GM12878 (cell line): ENCODE data around the gene CBX2. TPM values are rescaled to one million over a fixed set of nuclear protein-coding genes. Genes with fewer than 3 reads are reported as not detected.

Source experiments
- ATAC-seq: fragments of 200-7000 bp; cut with Tn5 transposase; 3 replicates; pipeline ENCODE4 v1.9.1; 2020; ENCODE audit warnings: mild to moderate bottlenecking, moderate library complexity
- BruUV-seq: library from RNA; stranded (reverse); fragments of 400-500 nt; replicated peaks from 2 replicates; lab custom pipeline; 2021; lab: Mats Ljungman, UMichigan
- CTCF ChIA-PET: fragments of 300-600 bp; sonication (Branson Sonifier 250); formaldehyde crosslinking; extraction: SDS; loops from one replicate; lab custom pipeline; 2021; ENCODE audit warnings: inconsistent platforms; lab: Yijun Ruan, JAX
- POLR2A ChIA-PET: fragments of 350-600 bp; formaldehyde crosslinking; extraction: SDS; loops from one replicate; lab custom pipeline; 2021; ENCODE audit warnings: inconsistent platforms; lab: Charles Lee
- RAD21 ChIA-PET: fragments of 300-600 bp; sonication (Branson Sonifier 250); formaldehyde crosslinking; loops from one replicate; lab custom pipeline; 2023; ENCODE audit warnings: antibody characterized with exemption; ENCODE audit not compliant: unreplicated experiment; lab: Charles Lee
- SMC1A ChIA-PET: fragments of 300-600 bp; sonication (Branson Sonifier 250); formaldehyde crosslinking; loops from one replicate; lab custom pipeline; 2023; ENCODE audit not compliant: unreplicated experiment, uncharacterized antibody; lab: Charles Lee
- DNase-seq: peaks from one replicate; pipeline ENCODE4 v3.0.0-alpha.2; 2011; ENCODE audit warnings: low read depth, low spot score
- FAIRE-seq: peaks from 3 replicates; lab custom pipeline; 2011; peaks lifted over from hg19 to GRCh38; lab: Jason Lieb, UNC
- H2AFZ ChIP-seq: 2 replicates; pipeline ENCODE4 v1.6.0; 2011; ENCODE audit warnings: low read depth, low read length, control low read depth; ENCODE audit not compliant: control insufficient read depth
- H3K27ac ChIP-seq: 2 replicates; pipeline ENCODE4 v1.5.1; 2011; ENCODE audit warnings: control low read depth; ENCODE audit not compliant: control insufficient read depth, insufficient read depth
- H3K27me3 ChIP-seq, 2 experiments: replicated peaks in 1 of 2; 2 replicates each; pipeline versions ENCODE4 v1.6.0 to v1.6.1; 2011; ENCODE audit warnings: low read length in 1 of 2; ENCODE audit not compliant: control insufficient read depth in 2 of 2, insufficient read depth in 2 of 2
- H3K36me3 ChIP-seq, 2 experiments: 2 replicates each; pipeline ENCODE4 v1.5.1; 2011; ENCODE audit warnings: low read length in 1 of 2; ENCODE audit not compliant: control insufficient read depth in 2 of 2, insufficient read depth in 2 of 2
- H3K4me1 ChIP-seq: 2 replicates; pipeline ENCODE4 v1.6.1; 2011; ENCODE audit warnings: mild to moderate bottlenecking, low read length, moderate library complexity, mixed read lengths; ENCODE audit not compliant: control insufficient read depth, insufficient read depth
- H3K4me2 ChIP-seq: 2 replicates; pipeline ENCODE4 v1.6.0; 2011; ENCODE audit warnings: control low read depth; ENCODE audit not compliant: control insufficient read depth, insufficient read depth
- H3K4me3 ChIP-seq: fragments of 200-600 bp; sonication (generic); 2 replicates; pipeline ENCODE4 v1.5.1; 2016
- H3K79me2 ChIP-seq: 2 replicates; pipeline ENCODE4 v1.6.0; 2011; ENCODE audit warnings: low read length; ENCODE audit not compliant: control insufficient read depth, insufficient read depth
- H3K9ac ChIP-seq: 2 replicates; pipeline ENCODE4 v1.8.0; 2011; ENCODE audit warnings: low read length, control low read depth, mixed read lengths; ENCODE audit not compliant: control insufficient read depth, insufficient read depth
- H3K9me3 ChIP-seq: replicated peaks from 3 replicates; pipeline ENCODE4 v1.5.1; 2011; ENCODE audit warnings: mild to moderate bottlenecking, low read length; ENCODE audit not compliant: control insufficient read depth, insufficient read depth
- H4K20me1 ChIP-seq: 2 replicates; pipeline ENCODE4 v1.6.0; 2011; ENCODE audit not compliant: control insufficient read depth, insufficient read depth
- BRCA1 ChIP-seq: IDR thresholded peaks from 2 replicates; pipeline ENCODE4 v1.6.1; 2011; ENCODE audit warnings: low read depth, low read length, improper control_type of control experiment
- CEBPZ ChIP-seq: fragments of 150-350 bp; IDR thresholded peaks from 2 replicates; pipeline ENCODE4 v1.6.1; 2016; ENCODE audit warnings: low read depth, low read length
- CREB1 ChIP-seq: IDR thresholded peaks from 2 replicates; pipeline ENCODE4 v1.6.1; 2012; ENCODE audit warnings: low read depth, mild to moderate bottlenecking, inconsistent platforms
- EGR1 ChIP-seq, 2 experiments: IDR thresholded peaks; 1 replicate in 1 of 2; 2 replicates in 1 of 2; pipeline ENCODE4 v1.6.1; 2011 to 2012; ENCODE audit warnings: low read depth in 2 of 2, low read length in 2 of 2, borderline replicate concordance in 1 of 2, mild to moderate bottlenecking in 1 of 2, moderate library complexity in 1 of 2
- ETV6 ChIP-seq, 2 experiments: fragments of 450-650 bp in 1 of 2; IDR thresholded peaks in 1 of 2; conservative IDR thresholded peaks in 1 of 2; 2 replicates each; pipeline ENCODE4 v1.6.1; 2014; ENCODE audit warnings: antibody characterized with exemption in 1 of 2, borderline replicate concordance in 1 of 2, low read depth in 1 of 2, mild to moderate bottlenecking in 1 of 2, moderate library complexity in 1 of 2
- GABPA ChIP-seq: IDR thresholded peaks from 2 replicates; pipeline ENCODE4 v1.6.1; 2014; ENCODE audit warnings: antibody characterized with exemption, low read depth, mild to moderate bottlenecking, inconsistent platforms
- HDAC6 ChIP-seq: fragments of 200-600 bp; sonication (generic); IDR thresholded peaks from one replicate; pipeline ENCODE4 v1.8.0; 2017; ENCODE audit warnings: antibody characterized with exemption; ENCODE audit not compliant: unreplicated experiment
- IRF5 ChIP-seq: fragments of 450-650 bp; IDR thresholded peaks from 2 replicates; pipeline ENCODE4 v1.6.1; 2017; ENCODE audit warnings: borderline replicate concordance
- WGBS: methylation state at CpG from one replicate; pipeline ENCODE4 v1.1.6; 2016; ENCODE audit warnings: low lambda C conversion rate; ENCODE audit not compliant: insufficient replicate concordance, insufficient coverage; ENCODE audit errors: missing lambda C conversion rate; 5-methylcytosine and 5-hydroxymethylcytosine counted together
- in situ Hi-C: fragments of 300-500 bp; cut with MboI; formaldehyde crosslinking; loops from 9 replicates; pipeline ENCODE4 v1.14.3; 2018; ENCODE audit warnings: mixed read lengths
- intact Hi-C: fragments of 100-400 bp; cut with micrococcal nuclease; formaldehyde crosslinking; loops from one replicate; pipeline ENCODE4 v1.14.2; 2022; ENCODE audit not compliant: unreplicated experiment
- polyA plus RNA-seq, 11 experiments: library from polyadenylated mRNA; depleted of rRNA in 4 of 11; unstranded in 6 of 11; stranded (reverse) in 5 of 11; fragments of >200 nt; fragmentation: Nextera tagmentation in 4 of 11; fragmentation: Illumina TruSeq in 1 of 11; extraction: Ambion mirVana in 4 of 11; extraction: Trizol in 1 of 11; gene quantifications; 1 replicate in 1 of 11; 2 replicates in 10 of 11; pipeline versions ENCODE4 v1.2.1 to v1.2.3, GENCODE V29; 2011 to 2016; ENCODE audit warnings: inconsistent platforms in 2 of 11, missing spikeins in 2 of 11, low read depth in 1 of 11
- total RNA-seq, 4 experiments: library from RNA; depleted of rRNA in 3 of 4; stranded (reverse); fragments of >200 nt in 3 of 4; fragmentation: Illumina TruSeq in 1 of 4; extraction: Trizol in 1 of 4; gene quantifications; 2 replicates each; pipeline versions ENCODE4 v1.2.1 to v1.2.3, GENCODE V29; 2013 to 2021

Gene CBX2
- total and polyA plus RNA-seq, 10 of the 15 experiments (the other 5 are each of a cell fraction or from before 2014, with no cell fraction given), result 0.35 to 7.5 (median 4.2) TPM

- peaks cover 6% of the 10 kb centered on the region for H3K4me1 ChIP-seq
- DNase-seq, result no peak
- in situ Hi-C loops (no loop called here), intact Hi-C loops (no loop called here)
- TF ChIP-seq CEBPZ (no peak), BRCA1 (no peak), ETV6 (conservative IDR thresholded peaks at IDR 0.05 in 1 of 2, IDR thresholded peaks at IDR 0.05 in 1 of 2; ENCODE audit: borderline replicate concordance in 1 of 2, low read depth in 1 of 2) (no peak), HDAC6 (no peak), CREB1 (no peak), IRF5 (no peak), EGR1 (IDR thresholded peaks at IDR 0.05; ENCODE audit: borderline replicate concordance in 1 of 2, low read depth in 2 of 2, low read length in 2 of 2) (no peak), GABPA (no peak)
- H3K36me3 ChIP-seq, result no peaks in the 10 kb centered on the region; a peak in 1 of 4 replicates
- no peak overlapping the region for H3K4me2 ChIP-seq
- H4K20me1 ChIP-seq, result no peaks in the 10 kb centered on the region
- H3K27me3 ChIP-seq, result no peaks in the 10 kb centered on the region
- BruUV-seq, result no TSS peak
- no peak overlapping the region for H3K27ac ChIP-seq
- H3K9me3 ChIP-seq, result no peaks in the 10 kb centered on the region
- RAD21 ChIA-PET, result no interaction called here
- CTCF ChIA-PET, result interaction anchor here (2.7 kb wide), 1 partner anchor 11 kb away, joined by 10 read pairs; no protein-coding TSS in a partner anchor
- SMC1A ChIA-PET, result no interaction called here
- no peak for FAIRE-seq
- peaks cover 7% of the 10 kb centered on the region for H3K79me2 ChIP-seq
- H3K9ac ChIP-seq, result no peak overlapping the region
- H3K4me3 ChIP-seq, result no peak overlapping the region
- WGBS, result 62% methylated on average over 5 of the region's 12 CpGs
- POLR2A ChIA-PET, result no interaction called here
- no peak overlapping the region for H2AFZ ChIP-seq
- ATAC-seq, result no peak
These were observed 48.2 kb upstream of the CBX2 start for GRCh38 chr17:79729761-79730160.
